ENCODE results near the gene PDZK1.

- TF ChIP-seq CTCF (tag by site-specific recombination; IDR thresholded peaks at IDR 0.05) (no peak), MYNN (tag by site-specific recombination; IDR thresholded peaks at IDR 0.05; ENCODE audit: borderline replicate concordance) (no peak), ZNF776 (tag by site-specific recombination; IDR thresholded peaks at IDR 0.05; ENCODE audit: borderline replicate concordance) (no peak), ZNF274 (IDR thresholded peaks at IDR 0.05; ENCODE audit: low read length) (no peak), ZNF274 (tag by site-specific recombination; IDR thresholded peaks at IDR 0.05; ENCODE audit: borderline replicate concordance) (no peak), ZNF311 (tag by site-specific recombination; IDR thresholded peaks at IDR 0.05; ENCODE audit: borderline replicate concordance) (no peak), TSHZ1 (tag by site-specific recombination; IDR thresholded peaks at IDR 0.05; ENCODE audit: borderline replicate concordance) (no peak), ZNF600 (tag by site-specific recombination; IDR thresholded peaks at IDR 0.05) (no peak), ZNF529 (tag by site-specific recombination; IDR thresholded peaks at IDR 0.05; ENCODE audit: insufficient replicate concordance) (no peak), ZNF175 (tag by site-specific recombination; IDR thresholded peaks at IDR 0.05) (no peak)
Measured at GRCh38 chr1:145729666-145730436, 22.7 kb upstream of the PDZK1 start.
